ENCODE data around the gene CORO1A. TPM values are rescaled to one million over a fixed set of nuclear protein-coding genes. Genes with fewer than 3 reads are reported as not detected.
"Not testable (repeated sequence)": the region's sequence is repeated elsewhere in the genome, so short reads cannot be mapped to it uniquely, and the experiment has no call there.

Gene CORO1A
- total RNA-seq, 1 experiment from 2014 or later, result 7.6 TPM

DNA sequence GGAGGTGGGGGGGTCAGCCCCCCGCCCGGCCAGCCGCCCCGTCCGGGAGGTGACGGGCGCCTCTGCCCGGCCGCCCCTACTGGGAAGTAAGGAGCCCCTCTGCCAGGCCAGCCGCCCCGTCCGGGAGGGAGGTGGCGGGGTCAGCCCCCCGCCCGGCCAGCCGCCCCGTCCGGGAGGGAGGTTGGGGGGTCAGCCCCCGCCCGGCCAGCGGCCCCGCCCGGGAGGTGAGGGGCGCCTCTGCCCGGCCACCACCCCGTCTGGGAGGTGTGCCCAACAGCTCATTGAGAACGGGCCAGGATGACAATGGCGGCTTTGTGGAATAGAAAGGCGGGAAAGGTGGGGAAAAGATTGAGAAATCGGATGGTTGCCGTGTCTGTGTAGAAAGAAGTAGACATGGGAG lies 13.3 kb upstream of the CORO1A start:
- not testable (repeated sequence) for DNase-seq (ENCODE audit: low spot score)

DNA sequence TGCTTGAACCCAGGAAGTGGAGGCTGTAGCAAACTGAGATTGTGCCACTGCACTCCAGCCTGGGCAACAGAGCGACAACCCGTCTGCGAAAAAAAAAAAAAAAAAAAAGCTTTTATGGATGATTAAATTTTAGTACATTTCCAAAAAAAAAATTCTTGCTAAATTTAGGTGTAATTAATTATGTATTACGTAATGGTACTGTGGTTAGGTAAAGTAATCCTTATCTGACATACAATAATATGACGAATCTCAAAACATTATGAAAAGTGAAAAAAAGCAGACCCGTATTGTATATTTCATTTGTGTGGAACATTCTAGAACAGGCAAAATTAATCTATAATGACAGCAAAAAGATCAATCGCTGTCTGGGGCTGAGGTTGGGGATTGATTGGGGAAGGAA lies 10.3 kb upstream of the CORO1A start:
- DNase-seq (ENCODE audit: low spot score), result no peak

GRCh38 chr16:30176876-30177275 lies 6.5 kb upstream of the CORO1A start:
- not testable (repeated sequence) for DNase-seq (ENCODE audit: low spot score)

DNA sequence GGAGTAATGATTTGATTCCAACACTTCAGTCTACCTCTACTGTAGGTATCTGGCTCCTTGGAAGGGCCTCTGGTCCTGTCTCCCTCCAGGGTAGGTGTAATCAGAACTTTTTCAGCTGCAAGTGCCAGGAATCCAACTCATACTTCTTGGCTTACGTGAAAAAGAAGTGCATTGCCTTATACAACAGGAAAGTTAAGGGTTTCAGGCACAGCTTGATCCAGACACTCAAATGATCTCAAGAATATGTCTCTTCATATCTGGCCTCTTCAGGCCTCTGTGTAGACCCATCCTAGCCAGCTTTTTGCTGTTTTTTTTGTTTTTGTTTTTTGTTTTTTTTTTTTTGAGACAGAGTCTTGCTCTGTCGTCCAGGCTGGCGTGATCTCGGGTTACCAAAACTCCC lies 4.2 kb upstream of the CORO1A start:
- DNase-seq (ENCODE audit: low spot score), result no peak

- no peak for DNase-seq (ENCODE audit: low spot score)
Observed at GRCh38 chr16:30179931-30180330, 3.5 kb upstream of the CORO1A start.

- no peak for DNase-seq (ENCODE audit: low spot score)
Observed at GRCh38 chr16:30180741-30181140, 2.7 kb upstream of the CORO1A start.

DNA sequence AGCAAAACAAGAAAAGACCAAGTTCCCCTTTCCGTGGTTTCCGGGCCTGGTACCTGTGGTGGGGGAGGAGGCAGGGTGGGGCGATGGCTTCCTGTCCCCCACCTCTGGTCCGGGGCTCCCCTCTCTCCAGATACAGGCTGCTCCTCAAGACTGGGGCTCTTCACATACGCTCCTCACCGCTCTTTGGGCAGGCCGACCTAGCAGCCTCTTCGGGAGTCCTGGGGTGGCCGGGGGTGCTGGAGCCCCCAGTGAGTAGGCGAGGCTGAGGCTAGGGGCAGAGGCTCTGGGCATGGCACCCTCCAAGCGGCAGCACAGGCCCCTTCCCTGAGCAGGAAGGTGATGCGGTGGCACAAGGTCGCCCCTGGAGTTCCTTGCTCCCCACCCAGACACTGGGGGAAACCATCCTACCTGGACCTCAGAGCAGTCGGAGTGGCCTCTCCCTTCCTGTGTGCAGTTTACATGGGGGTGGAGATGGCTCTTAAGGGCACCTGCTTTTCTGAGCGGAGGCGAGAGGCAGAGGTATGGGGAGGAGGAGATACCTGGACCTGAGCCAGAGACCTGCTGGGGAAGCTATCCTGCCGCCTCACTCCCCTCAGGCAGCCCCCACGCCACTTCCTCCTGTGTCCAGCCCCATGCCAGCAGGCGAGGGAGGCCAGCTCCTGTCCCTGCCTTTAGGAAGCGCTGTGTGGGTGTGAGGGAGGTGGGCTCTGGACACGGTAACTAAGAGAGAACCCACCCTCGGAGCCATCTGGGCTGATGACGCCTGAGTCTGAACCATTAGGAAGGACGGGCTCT lies 891 bp downstream of the CORO1A start:
- DNase-seq (ENCODE audit: low spot score), result peak; percentile 14

DNA sequence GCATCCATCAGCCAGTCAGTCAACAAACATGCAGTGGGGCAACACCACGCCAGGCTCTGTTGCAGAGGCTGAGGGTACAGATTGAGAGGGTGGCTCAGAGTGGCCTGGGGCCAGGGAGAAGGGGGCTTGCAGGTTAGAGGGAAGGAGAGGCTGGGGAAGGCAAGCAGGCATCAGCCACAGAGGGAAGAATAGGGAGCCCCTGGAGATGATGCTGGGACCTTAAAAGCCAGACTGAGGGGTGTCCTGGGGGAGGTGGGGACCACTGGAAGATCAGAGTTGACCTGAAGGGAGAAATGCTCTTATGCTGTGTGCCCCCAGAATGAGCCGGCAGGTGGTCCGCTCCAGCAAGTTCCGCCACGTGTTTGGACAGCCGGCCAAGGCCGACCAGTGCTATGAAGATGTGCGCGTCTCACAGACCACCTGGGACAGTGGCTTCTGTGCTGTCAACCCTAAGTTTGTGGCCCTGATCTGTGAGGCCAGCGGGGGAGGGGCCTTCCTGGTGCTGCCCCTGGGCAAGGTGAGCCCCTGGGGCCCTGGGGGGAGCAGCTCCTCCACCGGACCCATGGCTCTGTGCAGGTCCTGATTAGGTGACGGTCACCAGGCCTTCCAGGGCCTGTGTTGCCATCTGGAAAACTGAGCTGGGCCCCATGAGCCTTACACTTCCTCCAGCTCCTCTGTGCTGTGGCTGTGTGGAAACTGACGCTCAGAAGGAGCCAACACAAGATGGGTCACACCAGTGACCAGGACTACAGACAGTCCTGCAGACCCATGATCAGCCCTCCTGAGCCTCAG lies 1.7 kb downstream of the CORO1A start:
- no peak for DNase-seq (ENCODE audit: low spot score)

- DNase-seq (ENCODE audit: low spot score), result no peak
Observed at GRCh38 chr16:30185683-30186421, 2.5 kb downstream of the CORO1A start.

GRCh38 chr16:30186444-30186781 lies 3.0 kb downstream of the CORO1A start:
- DNase-seq (ENCODE audit: low spot score), result no peak

- peak; percentile 75 for DNase-seq (ENCODE audit: low spot score)
Observed at GRCh38 chr16:30186782-30187555, 3.6 kb downstream of the CORO1A start.

DNA sequence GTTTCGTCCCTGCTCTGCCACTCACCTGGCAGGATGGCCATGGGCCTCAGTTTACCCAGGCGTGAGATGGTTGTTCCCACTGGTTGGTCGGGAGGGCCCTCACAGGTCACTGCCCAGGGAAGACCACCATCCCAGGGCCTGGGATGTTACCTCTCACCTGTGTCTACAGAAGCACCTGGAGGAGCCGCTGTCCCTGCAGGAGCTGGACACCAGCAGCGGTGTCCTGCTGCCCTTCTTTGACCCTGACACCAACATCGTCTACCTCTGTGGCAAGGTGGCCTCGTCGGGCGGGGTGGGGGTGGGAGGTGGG lies 4.1 kb downstream of the CORO1A start:
- DNase-seq (ENCODE audit: low spot score), result no peak

- DNase-seq (ENCODE audit: low spot score), result no peak
Observed at GRCh38 chr16:30187971-30188561, 4.7 kb downstream of the CORO1A start.

DNA sequence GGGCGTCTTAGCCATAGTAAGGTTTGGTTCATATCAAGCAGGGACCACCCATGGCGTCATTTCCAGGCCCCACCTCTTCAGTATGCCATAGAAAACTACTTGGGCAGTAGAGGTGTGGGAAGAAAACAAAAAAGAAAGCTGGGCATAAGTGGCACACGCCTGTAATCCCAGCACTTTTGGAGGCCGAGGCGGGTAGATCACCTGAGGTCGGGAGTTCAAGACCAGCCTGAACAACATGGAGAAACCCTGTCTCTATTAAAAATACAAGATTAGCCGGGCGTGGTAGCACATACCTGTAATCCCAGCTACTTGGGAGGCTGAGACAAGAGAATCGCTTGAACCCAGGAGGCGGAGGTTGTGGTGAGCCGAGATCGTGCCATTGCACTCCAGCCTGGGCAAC lies 7.8 kb downstream of the CORO1A start:
- DNase-seq (ENCODE audit: low spot score), result not testable (repeated sequence)

- DNase-seq (ENCODE audit: low spot score), result not testable (repeated sequence)
Observed at GRCh38 chr16:30193098-30193497, 9.7 kb downstream of the CORO1A start.

DNA sequence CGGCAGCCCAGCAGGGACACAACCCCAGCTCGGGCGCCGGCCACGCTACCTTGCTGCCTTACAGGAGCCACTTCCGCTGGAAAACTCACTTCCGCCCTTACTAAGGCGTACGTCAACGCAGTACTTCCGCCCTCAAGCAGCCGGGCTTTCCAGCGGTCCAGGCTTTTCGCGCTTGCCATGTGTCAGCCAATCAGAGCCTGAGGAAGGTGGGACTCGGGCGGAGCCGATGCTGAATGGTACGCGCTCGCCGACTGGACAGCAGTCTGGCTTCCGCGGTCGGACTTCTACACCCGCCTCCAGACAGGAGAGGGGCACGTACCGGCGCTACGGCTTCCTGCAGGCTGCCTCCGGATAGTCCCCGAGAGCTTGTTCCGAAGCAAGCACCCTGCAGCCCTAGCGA lies 10.2 kb downstream of the CORO1A start, which contains the start of the genes BOLA2B and SLX1A:
Gene BOLA2B, minus strand, starts transcription at position 52 of the 400 bp plus-strand sequence. CDS start 71 bp downstream, outside the sequence.
Gene SLX1A, plus strand, starts transcription at position 261 of the 400 bp plus-strand sequence. CDS start 210 bp downstream, outside the sequence.
- DNase-seq (ENCODE audit: low spot score), result not testable (repeated sequence)

- not testable (repeated sequence) for DNase-seq (ENCODE audit: low spot score)
Observed at GRCh38 chr16:30194172-30194925, 10.9 kb downstream of the CORO1A start.

DNA sequence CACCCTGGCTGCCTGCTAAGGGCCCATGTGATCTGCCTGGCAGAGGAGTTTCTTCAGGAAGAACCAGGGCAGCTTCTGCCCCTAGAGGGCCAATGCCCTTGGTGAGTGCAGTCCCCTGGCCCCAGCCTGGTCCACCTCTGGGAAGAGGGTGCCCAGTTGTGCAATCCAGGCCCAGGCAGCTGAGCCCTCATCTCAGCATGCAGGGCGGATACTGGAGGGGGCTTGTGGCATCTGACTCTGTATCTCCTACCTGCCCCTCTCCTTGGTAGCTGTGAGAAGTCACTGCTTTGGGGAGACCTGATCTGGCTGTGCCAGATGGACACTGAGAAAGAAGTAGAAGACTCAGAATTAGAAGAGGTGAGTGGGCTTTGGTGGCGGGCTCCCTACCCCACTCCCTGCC lies 13.6 kb downstream of the CORO1A start:
- DNase-seq (ENCODE audit: low spot score), result not testable (repeated sequence)

GRCh38 chr16:30199049-30199448 lies 15.6 kb downstream of the CORO1A start, which contains the start of gene SULT1A3:
TSS of gene SULT1A3 (plus strand) at chr16:30199255. CDS start at chr16:30200729, 1,474 bp downstream.
- not testable (repeated sequence) for DNase-seq (ENCODE audit: low spot score)
